Gastrocnemius medialis (tissue), 4 donors: ENCODE results near the gene ZSCAN10. TPM values are rescaled to one million over a fixed set of nuclear protein-coding genes. Genes with fewer than 3 reads are reported as not detected.
"Not testable (repeated sequence)": the region's sequence is repeated elsewhere in the genome, so short reads cannot be mapped to it uniquely, and the experiment has no call there.

Experiments
- ATAC-seq, 2 donors: fragments of 150-250 bp; one replicate each; pipeline ENCODE4 v1.9.1; 2016
- DNase-seq, 2 donors: peaks; one replicate each; pipeline ENCODE4 v3.0.0-alpha.2; 2019
- H3K27ac ChIP-seq, 4 donors: fragments of 200-600 bp; sonication (generic); 1 replicate in 1 of 4; 2 replicates in 3 of 4; pipeline ENCODE4 v1.5.1; 2016 to 2018; ENCODE audit warnings: mild to moderate bottlenecking in 2 of 4, moderate library complexity in 1 of 4
- H3K27me3 ChIP-seq, 3 donors: fragments of 200-600 bp; sonication (generic) in 2 of 3; 1 replicate in 1 of 3; 2 replicates in 2 of 3; pipeline versions ENCODE4 v1.5.1 to v1.6.0; 2016 to 2019; ENCODE audit warnings: mild to moderate bottlenecking in 1 of 3, moderate library complexity in 1 of 3
- H3K36me3 ChIP-seq, 2 donors: fragments of 200-600 bp; sonication (generic) in 1 of 2; one replicate each; pipeline ENCODE4 v1.5.1; 2017 to 2018
- H3K4me1 ChIP-seq, 2 donors: fragments of 200-600 bp; sonication (generic) in 1 of 2; one replicate each; pipeline ENCODE4 v1.5.1; 2016 to 2017; ENCODE audit warnings: mild to moderate bottlenecking in 2 of 2
- H3K4me3 ChIP-seq, 4 donors: fragments of 200-600 bp; sonication (generic) in 3 of 4; 1 replicate in 1 of 4; 2 replicates in 3 of 4; pipeline ENCODE4 v1.5.1; 2016 to 2019; ENCODE audit warnings: mild to moderate bottlenecking in 2 of 4
- H3K9me3 ChIP-seq, 3 donors: fragments of 200-600 bp; sonication (generic) in 2 of 3; 1 replicate in 1 of 3; 2 replicates in 2 of 3; pipeline ENCODE4 v1.5.1; 2016 to 2019
- CTCF ChIP-seq, 5 experiments: fragments of 450-650 bp in 3 of 5; fragments of 200-600 bp in 2 of 5; sonication (generic) in 2 of 5; IDR thresholded peaks in 4 of 5; conservative IDR thresholded peaks in 1 of 5; 1 replicate in 4 of 5; 2 replicates in 1 of 5; pipeline ENCODE4 v1.5.1; 2016 to 2019; ENCODE audit warnings: antibody characterized with exemption in 5 of 5, mild to moderate bottlenecking in 3 of 5, moderate library complexity in 3 of 5
- POLR2A ChIP-seq, 2 donors: fragments of 450-650 bp; IDR thresholded peaks; one replicate each; pipeline ENCODE4 v1.6.1; 2017; ENCODE audit warnings: antibody characterized with exemption in 2 of 2, mild to moderate bottlenecking in 2 of 2, moderate library complexity in 2 of 2
- in situ Hi-C, 4 donors: fragments of 200-750 bp; cut with MboI; loops; one replicate each; pipeline versions ENCODE4 v1.15.0 to v1.8.0; 2017; ENCODE audit warnings: low sequenced_read_pairs in 4 of 4
- intact Hi-C: fragments of 100-400 bp; cut with DNase I; formaldehyde crosslinking; loops from one replicate; pipeline ENCODE4 v1.15.1; 2023; ENCODE audit warnings: low total_unique reads
- total RNA-seq, 4 donors: library from RNA; depleted of rRNA; stranded (reverse); fragments of >200 nt; gene quantifications; one replicate each; pipeline versions ENCODE4 v1.1.0 to v1.2.3, GENCODE V29; 2016

The ZSCAN10 gene
- total RNA-seq, 4 donors from 2014 or later, result not detected

- Histone ChIP-seq H3K36me3 (peaks cover 0 to 23% of the 10 kb centered on the region in 2 donors), H3K9me3 (no peaks in the 10 kb centered on the region), H3K27ac (peak overlapping the region; percentile 92 to 98 (median 94)), H3K4me1 (peaks cover 38 to 80% of the 10 kb centered on the region in 2 donors), H3K27me3 (no peaks in the 10 kb centered on the region), H3K4me3 (no peak overlapping the region)
- intact Hi-C loops, result loop anchor here (5.0 to 10.0 kb wide), 2 partner anchors 256 to 1529 kb away; partner anchors contain the start of genes CRAMP1, FLYWCH2 and IFT140
- TF ChIP-seq POLR2A (IDR thresholded peaks at IDR 0.05) (no peak), CTCF (IDR thresholded peaks at IDR 0.05 in 4 of 5, conservative IDR thresholded peaks at IDR 0.05 in 1 of 5) (no peak)
- in situ Hi-C loops, result no loop called here
- DNase-seq (no peak), ATAC-seq (no peak)
These were observed 41.7 kb upstream of the ZSCAN10 start for GRCh38 chr16:3140603-3141427.

GRCh38 chr16:3139561-3139960 lies 40.5 kb upstream of the ZSCAN10 start:
- peaks cover 0 to 23% of the 10 kb centered on the region in 2 donors for H3K36me3 ChIP-seq
- H3K27me3 ChIP-seq, in situ Hi-C loops, intact Hi-C loops, H3K4me3 ChIP-seq, H3K9me3 ChIP-seq, DNase-seq, ATAC-seq: not testable (repeated sequence)
- H3K4me1 ChIP-seq, result peaks cover 37 to 69% of the 10 kb centered on the region in 2 donors
- H3K27ac ChIP-seq, result peak overlapping the region; percentile 47 to 98 (median 67)

- no peak for TF ChIP-seq CTCF (IDR thresholded peaks at IDR 0.05 in 4 of 5, conservative IDR thresholded peaks at IDR 0.05 in 1 of 5)
- peak overlapping the region; percentile 47 to 98 (median 67) for H3K27ac ChIP-seq
- no peak overlapping the region for H3K4me3 ChIP-seq
- in situ Hi-C loops, result no loop called here
- no peaks in the 10 kb centered on the region for H3K9me3 ChIP-seq
- ATAC-seq (no peak), DNase-seq (peak in 1 of 2 donors; percentile 56)
- H3K27me3 ChIP-seq, result no peaks in the 10 kb centered on the region
- intact Hi-C loops, result no loop called here
- peaks cover 0 to 23% of the 10 kb centered on the region in 2 donors for H3K36me3 ChIP-seq
- H3K4me1 ChIP-seq, result peaks cover 33 to 65% of the 10 kb centered on the region in 2 donors
These were observed 39.8 kb upstream of the ZSCAN10 start for GRCh38 chr16:3138823-3139426.

- H3K36me3 ChIP-seq, result peaks cover 0 to 23% of the 10 kb centered on the region in 2 donors
- intact Hi-C loops, result no loop called here
- H3K4me3 ChIP-seq, result no peak overlapping the region
- ATAC-seq, result no peak
- no peak for DNase-seq
- H3K27me3 ChIP-seq, result no peaks in the 10 kb centered on the region
- peaks cover 33 to 68% of the 10 kb centered on the region in 2 donors for H3K4me1 ChIP-seq
- in situ Hi-C loops, result no loop called here
- H3K9me3 ChIP-seq, result no peaks in the 10 kb centered on the region
- TF ChIP-seq POLR2A (IDR thresholded peaks at IDR 0.05) (no peak), CTCF (IDR thresholded peaks at IDR 0.05 in 4 of 5, conservative IDR thresholded peaks at IDR 0.05 in 1 of 5) (no peak)
- H3K27ac ChIP-seq, result peak overlapping the region; percentile 47 to 98 (median 67)
These were observed 39.2 kb upstream of the ZSCAN10 start for GRCh38 chr16:3138342-3138741.

GRCh38 chr16:3137267-3137666 lies 38.2 kb upstream of the ZSCAN10 start:
- no peak for ATAC-seq
- H3K9me3 ChIP-seq, result no peaks in the 10 kb centered on the region
- H3K4me3 ChIP-seq, result no peak overlapping the region
- no peak for TF ChIP-seq POLR2A (IDR thresholded peaks at IDR 0.05)
- TF ChIP-seq CTCF (IDR thresholded peaks at IDR 0.05 in 4 of 5, conservative IDR thresholded peaks at IDR 0.05 in 1 of 5), result no peak
- peaks cover 0 to 23% of the 10 kb centered on the region in 2 donors for H3K36me3 ChIP-seq
- intact Hi-C loops (no loop called here), in situ Hi-C loops (no loop called here)
- H3K27me3 ChIP-seq, result no peaks in the 10 kb centered on the region
- H3K27ac ChIP-seq, result peak overlapping the region in 2 of 4 donors; percentile 31 to 96
- no peak for DNase-seq
- H3K4me1 ChIP-seq, result peaks cover 30 to 62% of the 10 kb centered on the region in 2 donors
